NCI-H187 treated with DMSO at 0.1 percent for 48 hours (cell line): ENCODE results near the gene PTPRM.

ENCODE experiments used
- DNase-seq: peaks from one replicate; lab custom pipeline; 2025; lab: John Stamatoyannopoulos, UW

Gene PTPRM

DNA sequence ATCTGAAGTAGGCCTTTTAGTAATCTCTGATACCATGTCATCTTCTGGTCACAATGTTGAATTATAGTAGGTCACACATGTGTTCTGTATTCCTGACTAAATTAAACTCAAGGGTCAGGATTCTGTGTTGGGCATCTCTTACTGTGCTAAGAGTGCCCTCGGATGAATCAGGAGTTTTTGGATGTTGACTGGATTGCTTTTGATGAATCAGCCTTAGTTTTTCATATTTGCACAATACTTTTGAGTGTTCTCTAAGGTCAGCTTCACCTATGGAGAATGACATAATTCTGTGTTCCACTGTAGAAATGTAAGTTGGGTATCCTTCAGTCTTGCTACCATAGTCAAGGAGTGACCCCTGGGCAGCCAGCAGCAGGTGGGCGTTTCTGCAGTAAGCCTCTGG is 190.1 kb downstream of the PTPRM start:
- no peak for DNase-seq

DNA sequence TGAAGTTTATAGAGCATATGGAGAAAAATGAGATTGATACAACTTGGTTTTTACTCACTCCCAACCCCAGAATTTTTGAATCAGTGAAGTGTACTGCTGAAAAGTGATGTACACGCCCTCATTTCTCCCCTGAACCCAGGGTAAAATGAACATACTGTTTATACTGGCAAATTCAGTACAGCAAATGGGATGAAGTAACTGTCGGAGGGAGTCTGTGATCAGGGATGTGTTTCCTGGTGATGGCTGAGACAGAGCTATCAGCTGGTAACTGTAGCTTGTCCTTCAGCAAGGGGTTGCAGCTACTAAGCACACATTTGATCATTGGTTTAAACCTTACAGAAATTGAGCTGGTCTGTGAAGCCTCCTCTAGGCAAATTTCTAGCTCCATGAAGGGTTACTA is 191.6 kb downstream of the PTPRM start:
- DNase-seq, result no peak

DNA sequence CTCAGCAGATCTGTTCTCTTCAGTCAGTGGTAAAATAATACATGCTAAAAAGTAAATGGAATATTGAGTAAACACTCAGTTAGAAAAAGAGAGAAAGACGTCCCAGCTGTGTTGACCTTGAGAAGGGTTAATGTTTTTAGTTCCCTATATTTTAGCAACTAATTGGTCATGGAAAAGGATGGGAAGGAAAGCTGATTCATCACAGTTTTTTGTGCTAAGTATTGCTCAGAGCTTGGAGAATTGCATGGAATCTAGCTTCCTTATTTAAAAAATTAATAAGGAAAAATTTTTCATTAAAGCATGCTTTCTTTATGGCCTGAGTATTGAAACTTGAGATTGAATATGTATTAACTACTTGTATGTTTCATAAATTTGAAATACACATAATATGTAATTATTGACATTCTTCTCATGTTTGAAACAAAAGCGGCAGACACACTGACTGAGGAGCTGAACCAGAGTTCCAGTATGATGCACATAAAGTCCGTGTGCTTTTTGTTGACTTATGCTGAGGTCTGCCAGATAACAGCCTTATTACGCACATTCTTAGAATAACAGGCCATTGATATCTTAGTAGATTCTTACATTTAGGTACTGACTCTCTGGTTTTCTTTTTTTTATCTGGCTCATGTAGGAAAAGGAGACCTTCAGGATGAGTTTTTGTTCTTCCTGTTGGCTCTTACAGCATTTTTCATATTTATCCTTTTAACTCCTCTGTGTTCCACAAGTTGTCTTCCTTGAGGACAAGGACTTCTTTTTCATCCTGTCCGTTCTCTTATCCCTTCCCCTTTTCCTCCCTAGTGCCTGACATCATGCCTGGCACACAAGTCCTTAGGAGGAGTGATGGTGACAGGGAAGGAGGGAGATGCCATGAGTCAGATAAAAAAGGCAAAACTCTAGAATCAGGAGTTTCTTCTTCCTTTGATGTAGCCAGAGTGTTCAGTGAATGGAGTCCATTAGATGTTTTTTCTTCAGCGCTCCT is 194.1 kb downstream of the PTPRM start:
- no peak for DNase-seq

DNA sequence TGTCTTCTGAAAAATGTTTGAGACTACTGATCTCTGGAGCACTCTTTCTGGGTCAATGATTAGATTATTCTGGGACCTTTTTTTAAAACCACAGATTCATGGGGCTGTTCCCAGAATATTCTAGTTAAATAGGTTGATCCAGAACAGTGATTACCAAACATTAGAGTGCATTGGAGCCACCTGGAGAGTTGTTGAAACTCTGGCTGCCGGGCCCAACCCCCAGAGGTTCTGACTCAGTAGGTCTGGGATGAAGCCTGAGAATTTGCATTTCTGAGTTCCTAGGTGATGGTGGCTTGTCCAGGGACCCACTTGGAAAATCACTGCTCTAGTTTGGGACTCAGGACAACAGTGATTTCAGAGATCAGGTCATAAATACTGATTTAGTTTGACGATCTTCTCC is 197.3 kb downstream of the PTPRM start:
- no peak for DNase-seq

DNA sequence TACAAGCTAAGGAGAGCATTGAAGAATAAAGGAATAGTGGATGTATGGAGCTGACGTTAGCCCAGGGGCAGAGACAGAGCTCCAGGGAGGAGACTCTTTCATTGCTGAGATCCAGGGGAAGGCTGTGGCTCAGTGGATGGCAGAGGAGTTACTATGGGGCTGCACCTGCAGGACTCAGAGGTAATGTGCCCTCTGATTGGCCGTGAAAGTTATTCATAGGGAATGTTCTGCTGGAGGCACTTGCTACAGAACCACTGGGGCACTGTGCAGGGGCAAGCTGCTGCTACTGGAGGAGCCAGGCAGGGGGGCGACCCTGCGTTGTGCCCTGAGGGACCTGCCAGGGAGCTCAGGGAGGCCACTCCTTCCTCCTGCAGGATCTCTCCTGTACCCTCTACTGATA is 199.2 kb downstream of the PTPRM start:
- no peak for DNase-seq

DNA sequence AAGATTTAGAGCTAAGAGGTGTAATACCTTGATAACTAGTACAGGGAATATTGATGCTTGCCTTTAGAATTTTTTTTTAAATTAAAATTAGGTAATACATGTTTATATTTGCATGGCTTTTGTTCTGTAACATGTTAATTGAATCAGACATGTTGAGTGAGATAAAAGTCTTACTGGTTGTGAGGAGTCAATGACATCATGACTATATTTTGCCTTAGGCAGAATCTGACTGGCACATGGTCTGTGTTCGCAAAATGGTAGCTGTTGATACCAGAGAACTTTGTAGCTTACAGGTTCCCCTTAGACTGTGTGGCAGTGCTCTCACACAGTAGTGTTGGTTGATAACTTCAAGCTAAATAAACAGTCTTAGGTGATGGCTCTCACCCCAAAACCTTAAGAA is 199.7 kb downstream of the PTPRM start:
- no peak for DNase-seq

DNA sequence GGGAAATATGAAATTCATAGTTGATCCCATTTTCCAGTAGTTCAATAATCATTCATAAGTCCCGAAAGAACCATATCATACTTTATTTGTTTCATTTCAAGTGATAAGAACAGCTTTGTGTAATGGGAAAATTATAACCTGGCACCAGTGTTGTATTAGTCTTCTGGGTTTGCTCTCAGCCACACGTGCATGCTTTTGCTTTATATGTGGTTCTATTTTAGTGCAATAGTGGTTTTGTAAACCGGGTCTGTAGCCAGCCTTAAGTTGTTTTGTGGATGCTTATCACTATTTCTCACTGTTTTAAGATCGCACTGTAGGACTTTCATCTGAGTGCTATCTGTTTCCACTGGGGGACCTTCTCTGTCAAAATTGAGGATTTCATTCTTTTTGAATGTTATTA is 203.8 kb downstream of the PTPRM start:
- DNase-seq, result no peak

DNA sequence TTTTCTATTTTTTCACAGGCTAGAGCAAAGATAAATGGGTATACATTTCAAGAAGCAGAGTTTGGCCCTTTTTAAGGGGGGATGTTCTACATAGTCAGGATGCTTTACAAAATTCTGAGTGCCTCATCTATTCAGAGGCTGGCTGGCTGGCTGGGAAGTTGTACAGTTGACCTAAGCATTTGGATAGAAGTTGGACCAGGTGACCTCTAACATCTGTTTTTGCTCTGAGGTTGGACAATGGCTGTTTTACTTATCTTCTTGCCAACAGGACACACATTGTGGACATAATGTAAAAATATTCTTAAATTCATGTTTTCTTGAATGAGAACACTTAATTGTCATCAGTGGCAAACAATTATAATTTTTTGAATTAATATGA is 205.4 kb downstream of the PTPRM start:
- no peak for DNase-seq

DNA sequence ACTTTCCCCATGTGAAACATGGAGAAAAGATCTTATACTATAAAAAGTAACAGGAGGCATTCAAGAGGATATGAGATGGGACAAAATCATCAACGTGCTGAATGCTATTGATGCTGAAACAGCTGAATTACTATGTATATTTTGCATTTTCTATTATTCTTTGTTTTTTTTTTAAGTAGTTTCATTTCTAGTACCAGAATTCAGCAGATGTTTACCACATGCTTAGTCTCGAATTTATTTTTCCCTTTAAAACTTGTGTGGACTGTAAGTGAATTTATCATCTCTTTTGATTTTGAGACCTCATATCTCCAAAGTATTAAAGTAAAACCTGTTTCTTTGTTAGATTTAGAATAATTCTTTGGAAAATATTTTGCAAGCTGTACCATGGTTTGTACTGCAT is 205.8 kb downstream of the PTPRM start:
- DNase-seq, result no peak

DNA sequence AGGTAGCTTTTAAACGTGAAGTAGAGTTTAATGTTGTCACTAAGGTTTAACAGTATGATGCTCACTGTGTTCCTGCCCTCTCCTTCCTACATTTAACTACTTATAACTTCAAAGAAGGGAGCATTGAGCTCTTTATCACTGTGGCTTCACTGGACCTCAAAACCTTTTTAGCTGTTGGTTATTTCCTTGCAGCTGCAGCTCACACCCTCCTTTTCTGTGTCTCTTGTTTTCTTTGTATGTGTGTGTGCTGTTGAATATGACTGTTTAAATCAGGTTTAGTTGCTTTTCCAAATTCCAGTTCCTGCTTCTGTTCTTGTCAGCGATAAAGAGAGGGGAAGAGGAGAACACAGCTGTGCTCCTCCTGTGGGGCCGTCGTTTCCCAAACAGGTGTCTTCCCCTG is 208.0 kb downstream of the PTPRM start:
- no peak for DNase-seq

DNA sequence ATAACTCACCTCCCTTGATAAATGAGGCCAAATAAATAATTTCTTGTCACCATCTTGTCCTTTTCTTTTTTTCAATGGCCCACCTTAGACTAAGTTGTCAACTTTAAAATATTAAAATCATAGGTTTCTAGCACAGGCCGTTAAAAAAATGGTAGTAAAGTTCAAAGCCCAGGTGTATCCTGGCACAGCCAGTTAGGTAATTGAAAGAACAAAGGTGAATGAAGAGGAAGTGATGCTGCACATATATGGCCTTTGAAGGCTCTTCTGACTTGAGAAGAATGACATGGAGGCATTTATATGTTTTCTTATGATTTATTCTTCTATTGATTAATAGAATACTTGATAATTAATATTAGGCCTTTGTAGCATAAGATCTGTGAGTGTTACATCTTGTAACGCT is 208.7 kb downstream of the PTPRM start:
- DNase-seq, result no peak

DNA sequence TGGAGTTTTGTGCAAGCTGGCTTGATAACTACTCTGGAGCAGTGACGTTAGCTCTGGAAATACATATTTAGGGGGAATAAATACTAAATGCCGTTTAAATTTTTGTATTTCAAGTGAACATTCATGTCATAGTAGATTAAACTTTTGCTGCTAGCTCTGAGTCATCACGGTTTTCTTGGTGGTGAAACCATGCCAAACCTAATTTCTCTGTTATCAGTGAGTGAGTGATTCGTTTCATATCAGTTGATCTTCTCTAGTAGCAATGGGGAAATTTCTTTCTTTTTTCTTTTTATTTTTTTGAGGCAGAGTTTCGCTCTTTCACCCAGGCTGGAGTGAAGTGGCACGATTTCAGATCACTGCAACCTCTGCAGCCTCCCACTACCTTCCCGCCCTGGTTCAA is 211.1 kb downstream of the PTPRM start:
- no peak for DNase-seq

DNA sequence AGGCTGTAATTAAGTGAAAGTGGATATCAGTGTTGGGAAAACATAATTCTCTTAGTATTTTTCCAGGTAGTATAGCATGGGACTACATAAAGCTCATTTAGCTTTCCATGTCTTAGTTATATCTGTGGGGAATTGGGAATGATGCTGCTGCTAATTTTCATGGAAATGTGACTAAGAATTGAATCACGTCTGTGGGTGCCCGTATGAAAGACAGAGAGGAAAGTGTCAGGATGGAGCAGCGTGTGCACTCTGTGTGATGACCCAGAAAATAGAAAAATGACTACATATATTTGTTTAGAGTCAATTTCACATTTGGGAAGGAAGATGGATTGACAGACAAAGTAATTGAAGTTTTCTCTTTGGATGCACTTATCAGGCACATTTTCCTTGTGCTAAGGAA is 212.1 kb downstream of the PTPRM start:
- no peak for DNase-seq

DNA sequence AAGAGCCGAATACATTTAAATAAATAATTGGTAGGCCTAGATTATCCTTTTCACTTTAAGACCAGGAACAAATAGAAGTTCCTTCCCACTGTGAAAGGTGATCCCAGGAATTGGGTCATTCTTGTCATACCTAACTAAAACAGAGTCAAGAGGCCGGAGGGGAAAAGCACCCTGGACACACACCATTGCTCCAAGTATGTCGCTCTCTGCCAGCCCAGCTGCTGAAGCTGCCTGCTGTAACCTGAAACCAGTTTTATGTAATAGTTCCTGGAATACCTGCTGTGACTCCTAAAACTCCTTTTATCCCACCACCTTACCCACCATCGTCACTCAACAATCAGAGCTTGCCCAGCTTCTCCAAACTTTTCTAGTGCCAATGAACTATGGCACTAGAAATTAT is 217.1 kb downstream of the PTPRM start:
- no peak for DNase-seq

DNA sequence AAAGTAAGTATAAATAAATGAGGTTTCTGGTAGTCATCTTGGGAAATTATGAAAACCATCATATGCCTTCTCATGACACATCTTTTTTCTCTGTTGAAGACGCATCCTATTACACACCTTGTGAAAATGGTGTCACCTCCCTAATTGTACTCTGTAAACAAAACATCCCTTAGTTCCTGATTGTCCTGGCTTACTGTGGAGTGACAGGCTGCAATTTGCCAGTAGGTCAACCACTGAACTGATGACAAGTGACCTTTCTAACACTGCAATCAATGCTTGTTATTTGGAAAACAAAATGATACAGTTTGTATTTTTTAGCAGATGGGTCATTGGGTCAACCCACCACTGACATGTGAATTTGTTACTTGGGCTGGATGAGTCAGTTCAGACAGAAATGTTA is 219.5 kb downstream of the PTPRM start:
- no peak for DNase-seq

DNA sequence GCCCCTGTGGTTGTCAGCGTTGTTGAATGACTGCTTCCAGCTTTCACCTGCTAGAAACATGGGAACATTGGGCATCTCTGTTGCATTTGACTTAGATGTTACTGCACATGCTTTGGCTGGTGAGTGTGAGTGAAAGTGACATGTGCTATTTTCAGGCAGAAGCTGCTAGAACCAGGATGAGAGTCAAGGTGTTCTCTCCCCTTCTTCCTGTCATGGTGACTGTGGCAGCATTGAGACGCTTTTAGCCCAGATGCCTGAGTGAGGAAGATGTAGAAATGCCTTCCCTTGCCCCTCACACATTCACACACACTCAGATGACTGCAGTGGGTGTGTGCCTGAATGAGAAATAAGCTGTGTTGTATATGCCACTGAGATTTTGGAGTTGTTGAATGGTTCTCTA is 220.2 kb downstream of the PTPRM start:
- no peak for DNase-seq

DNA sequence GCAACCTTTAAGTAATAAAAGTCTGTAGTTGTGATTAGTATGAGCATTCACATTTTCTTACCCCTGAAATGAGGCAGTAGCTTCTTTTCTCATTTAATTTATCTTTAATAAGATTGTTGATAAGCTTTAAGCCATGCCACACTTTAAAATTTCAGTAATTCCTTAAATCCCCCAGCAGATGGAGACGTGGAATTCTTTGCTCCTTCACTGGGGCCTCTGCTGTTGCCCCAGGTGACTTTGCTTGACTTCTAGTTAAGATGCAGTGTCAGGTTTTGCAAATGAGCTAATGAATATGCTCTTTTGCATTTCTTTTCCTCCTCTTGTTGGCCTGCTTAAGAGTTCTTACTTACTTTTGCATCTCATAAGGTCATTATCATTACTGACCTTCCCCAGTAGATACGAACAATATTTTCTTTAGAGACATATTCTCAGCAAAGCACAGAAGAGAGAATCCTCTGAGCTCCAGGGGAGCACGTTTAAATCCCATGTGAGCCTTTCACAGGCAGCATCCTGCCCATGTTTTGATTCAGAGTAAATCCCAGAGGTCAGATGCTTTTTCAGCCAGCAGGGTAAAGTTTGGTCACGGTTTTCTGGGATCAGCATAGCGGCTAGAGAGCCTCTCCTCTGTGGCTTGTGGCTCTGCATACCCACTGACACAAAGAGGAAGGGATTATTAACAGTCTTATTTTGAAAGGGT is 222.9 kb downstream of the PTPRM start:
- no peak for DNase-seq

DNA sequence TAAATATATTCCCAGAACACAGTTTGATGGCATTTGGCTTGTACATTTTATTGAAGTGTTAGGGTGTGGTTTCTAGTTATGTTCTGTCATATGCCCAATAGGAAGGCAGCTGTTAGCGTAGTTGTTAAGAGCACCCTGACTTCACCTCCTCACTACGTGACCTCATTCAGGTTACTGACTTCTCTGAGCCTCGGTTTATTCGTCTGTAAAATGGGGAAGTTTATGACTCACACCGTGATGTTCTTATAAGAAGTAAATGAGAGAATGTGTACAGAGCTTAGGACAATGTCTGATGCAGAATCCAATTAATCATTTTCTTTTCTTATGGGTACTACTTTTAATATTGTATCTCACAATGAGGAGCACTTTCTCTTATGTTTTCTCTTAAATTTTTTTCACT is 226.0 kb downstream of the PTPRM start:
- no peak for DNase-seq

DNA sequence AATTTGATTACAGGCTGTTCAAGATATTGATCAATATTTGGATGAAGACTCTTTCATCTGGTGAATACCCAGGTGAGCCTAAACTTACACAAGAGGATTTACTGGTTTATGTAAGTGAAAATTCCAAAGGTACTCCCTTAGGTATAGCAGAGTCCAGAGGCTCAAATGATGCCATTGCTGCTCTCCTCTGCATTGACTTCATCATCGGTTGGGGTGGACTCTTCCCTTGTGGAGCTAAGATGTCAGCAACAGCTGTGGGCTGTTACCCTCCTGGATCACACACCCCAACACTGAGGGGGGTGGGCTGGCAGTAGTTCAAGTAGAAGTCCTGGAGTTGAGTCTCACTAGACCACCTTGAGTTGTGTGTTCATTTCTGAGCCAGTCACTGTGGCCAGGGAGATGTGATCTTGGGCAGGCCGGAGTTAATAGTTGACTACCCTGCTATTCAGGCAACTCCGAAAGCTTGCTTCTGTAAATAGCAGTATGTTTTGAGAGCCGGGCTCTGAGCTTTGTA is 236.9 kb downstream of the PTPRM start:
- no peak for DNase-seq

DNA sequence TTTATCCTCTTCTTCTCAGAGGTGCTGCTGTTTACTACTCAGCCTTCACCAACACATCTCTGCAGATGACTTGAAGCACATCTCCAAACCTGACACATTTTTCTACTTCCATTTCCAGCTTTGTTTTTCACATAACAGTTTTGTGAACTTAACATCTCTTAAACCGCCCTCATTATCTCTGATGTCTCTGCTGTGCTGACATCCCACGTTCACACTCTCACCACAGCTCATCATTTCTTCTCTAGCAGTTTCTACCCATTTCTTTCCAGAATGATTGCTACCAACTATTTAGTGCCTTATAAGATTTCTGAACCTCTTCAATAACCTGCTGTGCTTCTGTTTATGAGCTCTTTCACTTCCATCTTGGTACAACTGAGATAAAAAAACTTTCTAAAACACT is 238.0 kb downstream of the PTPRM start:
- DNase-seq, result no peak

DNA sequence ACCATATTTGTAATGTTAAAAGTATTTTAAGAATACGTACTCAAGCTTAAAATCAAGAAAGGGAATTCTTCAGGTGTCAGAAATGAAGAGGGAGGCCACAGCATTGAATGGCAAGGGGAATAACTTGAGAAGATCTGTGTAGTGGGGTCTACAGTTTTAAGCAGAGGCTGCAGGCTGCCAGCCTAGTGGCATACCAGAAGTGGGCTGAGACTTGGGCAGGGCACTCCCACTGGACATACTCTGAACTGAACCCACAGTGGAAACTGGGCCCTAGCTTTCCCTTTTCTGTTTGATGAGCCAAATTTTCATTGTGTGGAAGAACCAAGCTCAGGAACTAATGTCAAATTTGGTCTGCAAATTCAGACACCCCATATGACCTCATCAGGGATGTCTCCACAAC is 238.8 kb downstream of the PTPRM start:
- no peak for DNase-seq

DNA sequence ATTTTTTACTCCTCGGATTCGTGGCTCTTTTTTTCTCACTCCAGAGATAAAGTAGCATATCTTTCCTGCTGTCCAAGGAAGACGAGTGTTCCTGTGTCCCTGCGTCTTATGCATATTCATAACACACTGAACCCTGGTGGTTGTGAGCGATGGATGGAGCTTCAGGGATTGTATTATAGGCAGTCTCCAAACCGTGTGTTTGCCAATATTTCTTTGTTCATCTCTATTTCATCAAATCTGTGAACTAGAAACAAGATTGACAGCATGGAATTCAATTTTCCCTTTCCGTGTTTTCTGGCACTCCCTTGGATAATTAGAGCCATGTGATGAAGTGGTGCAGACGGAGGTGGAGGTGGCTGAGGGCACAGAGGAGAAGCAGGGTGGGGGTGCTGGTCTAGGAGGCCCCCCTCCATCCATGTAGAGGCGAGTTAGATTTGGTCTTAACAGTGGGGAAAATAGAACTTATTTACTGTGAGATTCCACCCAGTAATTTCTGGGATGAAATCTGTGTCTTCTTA is 240.9 kb downstream of the PTPRM start:
- no peak for DNase-seq

DNA sequence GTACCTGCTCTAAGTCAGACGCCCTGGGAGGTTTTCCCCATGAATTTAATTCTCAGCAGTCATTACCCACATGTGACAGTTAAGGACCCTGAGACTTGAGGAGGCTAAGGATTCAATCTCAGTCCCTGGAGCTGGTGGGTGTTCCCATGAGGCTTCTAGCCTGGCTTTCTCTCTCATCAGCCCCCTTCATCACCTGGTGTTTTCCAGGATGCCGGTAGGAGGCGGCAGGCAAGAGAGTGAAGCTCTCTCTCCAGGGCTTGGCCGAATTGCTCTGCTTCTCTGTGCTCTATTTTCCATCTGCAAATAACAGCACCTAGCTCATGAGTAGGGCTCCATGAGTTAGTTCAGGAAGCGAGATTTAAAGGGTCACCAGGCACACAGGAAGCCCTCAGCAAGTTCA is 241.9 kb downstream of the PTPRM start:
- no peak for DNase-seq
